Esophagus muscularis mucosa (tissue), 4 donors: ENCODE data around the gene C15orf39. TPM values are rescaled to one million over a fixed set of nuclear protein-coding genes. Genes with fewer than 3 reads are reported as not detected.
"Not testable (repeated sequence)": the region's sequence is repeated elsewhere in the genome, so short reads cannot be mapped to it uniquely, and the experiment has no call there.

Source experiments
- DNase-seq: peaks from one replicate; pipeline ENCODE4 v3.0.0-alpha.2; 2017; ENCODE audit errors: extremely low spot score
- H3K27ac ChIP-seq, 4 donors: fragments of 200-600 bp; sonication (generic); replicated peaks in 1 of 4; 1 replicate in 3 of 4; 2 replicates in 1 of 4; pipeline ENCODE4 v1.5.1; 2016 to 2019; ENCODE audit warnings: mild to moderate bottlenecking in 1 of 4
- H3K27me3 ChIP-seq, 4 donors: fragments of 200-600 bp; sonication (generic); one replicate each; pipeline versions ENCODE4 v1.5.1 to v1.6.0; 2016 to 2019
- H3K36me3 ChIP-seq, 4 donors: fragments of 200-600 bp; sonication (generic); one replicate each; pipeline ENCODE4 v1.5.1; 2016 to 2019
- H3K4me1 ChIP-seq, 4 donors: fragments of 200-600 bp; sonication (generic); one replicate each; pipeline ENCODE4 v1.5.1; 2016 to 2019
- H3K4me3 ChIP-seq, 4 donors: fragments of 200-600 bp; sonication (generic); 1 replicate in 2 of 4; 2 replicates in 2 of 4; pipeline ENCODE4 v1.5.1; 2016 to 2019; ENCODE audit warnings: mild to moderate bottlenecking in 4 of 4, moderate library complexity in 1 of 4
- H3K9me3 ChIP-seq, 4 donors: fragments of 200-600 bp; sonication (generic); 1 replicate in 3 of 4; 2 replicates in 1 of 4; pipeline ENCODE4 v1.5.1; 2016 to 2019
- EP300 ChIP-seq: sonication (generic); formaldehyde crosslinking; IDR thresholded peaks from one replicate; pipeline ENCODE4 v1.6.1; 2017; ENCODE audit warnings: antibody characterized with exemption
- POLR2A ChIP-seq: fragments of 450-650 bp; IDR thresholded peaks from one replicate; pipeline ENCODE4 v1.6.1; 2017; ENCODE audit warnings: antibody characterized with exemption, moderate library complexity, mild to moderate bottlenecking, low read depth
- POLR2AphosphoS5 ChIP-seq, 2 donors: sonication (generic); formaldehyde crosslinking; IDR thresholded peaks; one replicate each; pipeline ENCODE4 v1.6.1; 2017; ENCODE audit warnings: antibody characterized with exemption in 2 of 2
- WGBS: methylation state at CpG from one replicate; pipeline ENCODE4 v1.1.5; 2018; 5-methylcytosine and 5-hydroxymethylcytosine counted together
- intact Hi-C: fragments of 100-400 bp; cut with DNase I; formaldehyde crosslinking; loops from one replicate; pipeline ENCODE4 v1.15.1; 2023
- total RNA-seq, 4 donors: library from RNA; depleted of rRNA; stranded (reverse); fragments of >200 nt; gene quantifications; one replicate each; pipeline versions ENCODE4 v1.1.0 to v1.2.1, GENCODE V29; 2016
- TF ChIP-seq, protein P1 (sequence below), 3 experiments: fragments of 200-600 bp in 2 of 3; fragments of 450-650 bp in 1 of 3; sonication (generic) in 2 of 3; IDR thresholded peaks; one replicate each; pipeline ENCODE4 v1.5.1; 2017 to 2019; ENCODE audit warnings: antibody characterized with exemption in 3 of 3, mild to moderate bottlenecking in 2 of 3, moderate library complexity in 1 of 3

C15orf39 gene
- total RNA-seq, 4 donors from 2014 or later, result 7.5 to 17.7 (median 13.4) TPM

DNA sequence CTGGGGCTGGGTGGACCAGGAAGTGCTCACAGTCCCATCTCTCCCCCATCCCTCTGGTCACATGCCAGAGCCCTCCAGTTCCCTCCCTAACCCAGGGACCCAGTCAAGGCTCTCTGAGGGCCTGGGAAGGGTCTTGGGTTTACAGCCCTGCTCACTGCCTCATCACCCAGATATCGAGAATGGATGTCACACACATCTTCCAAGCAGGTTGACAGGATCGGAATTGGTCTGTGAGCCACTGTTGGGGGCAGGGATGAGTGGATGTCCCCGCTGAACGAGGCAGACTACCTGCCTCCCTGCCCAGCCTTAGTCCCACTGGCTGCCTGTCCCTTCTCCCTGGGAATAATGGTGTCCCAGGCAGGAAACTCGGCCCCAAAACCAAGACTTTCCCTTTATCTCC lies 36.5 kb downstream of the C15orf39 start:
- H3K27ac ChIP-seq, result no peak overlapping the region
- H3K9me3 ChIP-seq, result no peaks in the 10 kb centered on the region
- H3K4me1 ChIP-seq, result no peaks in the 10 kb centered on the region
- H3K36me3 ChIP-seq, result no peaks in the 10 kb centered on the region
- 68% methylated on average over 5 of the region's 5 CpGs for WGBS
- H3K27me3 ChIP-seq, result peaks cover 0 to 52% (median 0%) of the 10 kb centered on the region in 4 donors
- intact Hi-C loops, result loop anchor here (10.0 kb wide), 1 partner anchor 67 kb away; no protein-coding TSS in a partner anchor
- DNase-seq, result no peak
- no peak overlapping the region for H3K4me3 ChIP-seq
- TF ChIP-seq POLR2AphosphoS5 (IDR thresholded peaks at IDR 0.05) (no peak), POLR2A (no peak), EP300 (no peak)
- TF ChIP-seq, protein P1, sequence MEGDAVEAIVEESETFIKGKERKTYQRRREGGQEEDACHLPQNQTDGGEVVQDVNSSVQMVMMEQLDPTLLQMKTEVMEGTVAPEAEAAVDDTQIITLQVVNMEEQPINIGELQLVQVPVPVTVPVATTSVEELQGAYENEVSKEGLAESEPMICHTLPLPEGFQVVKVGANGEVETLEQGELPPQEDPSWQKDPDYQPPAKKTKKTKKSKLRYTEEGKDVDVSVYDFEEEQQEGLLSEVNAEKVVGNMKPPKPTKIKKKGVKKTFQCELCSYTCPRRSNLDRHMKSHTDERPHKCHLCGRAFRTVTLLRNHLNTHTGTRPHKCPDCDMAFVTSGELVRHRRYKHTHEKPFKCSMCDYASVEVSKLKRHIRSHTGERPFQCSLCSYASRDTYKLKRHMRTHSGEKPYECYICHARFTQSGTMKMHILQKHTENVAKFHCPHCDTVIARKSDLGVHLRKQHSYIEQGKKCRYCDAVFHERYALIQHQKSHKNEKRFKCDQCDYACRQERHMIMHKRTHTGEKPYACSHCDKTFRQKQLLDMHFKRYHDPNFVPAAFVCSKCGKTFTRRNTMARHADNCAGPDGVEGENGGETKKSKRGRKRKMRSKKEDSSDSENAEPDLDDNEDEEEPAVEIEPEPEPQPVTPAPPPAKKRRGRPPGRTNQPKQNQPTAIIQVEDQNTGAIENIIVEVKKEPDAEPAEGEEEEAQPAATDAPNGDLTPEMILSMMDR (IDR thresholded peaks at IDR 0.05), result no peak

DNA sequence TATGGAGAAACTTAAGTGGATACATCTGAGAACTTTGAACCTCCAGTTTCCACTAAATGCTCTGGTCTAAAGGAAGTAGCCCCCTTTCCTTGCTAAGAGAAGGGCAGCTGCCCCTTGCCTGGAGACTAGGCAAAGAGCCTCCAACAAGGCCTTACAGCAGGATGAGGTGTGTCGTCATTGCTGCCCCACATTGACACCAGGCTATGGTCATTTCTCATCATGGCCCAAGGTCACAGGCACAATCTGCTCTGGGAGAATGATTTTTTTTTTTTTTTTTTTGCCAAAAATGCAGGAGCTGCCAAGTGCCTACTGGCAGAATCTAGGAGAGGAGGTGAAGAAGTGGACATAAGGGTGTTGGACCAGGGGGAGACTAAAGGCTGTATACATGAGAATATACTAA lies 44.1 kb downstream of the C15orf39 start:
- DNase-seq, H3K4me1 ChIP-seq, intact Hi-C loops, H3K36me3 ChIP-seq, H3K4me3 ChIP-seq, H3K9me3 ChIP-seq, H3K27ac ChIP-seq: not testable (repeated sequence)
- 91% methylated on average over 1 of the region's 1 CpG for WGBS
- H3K27me3 ChIP-seq, result peaks cover 0 to 26% (median 0%) of the 10 kb centered on the region in 4 donors

DNA sequence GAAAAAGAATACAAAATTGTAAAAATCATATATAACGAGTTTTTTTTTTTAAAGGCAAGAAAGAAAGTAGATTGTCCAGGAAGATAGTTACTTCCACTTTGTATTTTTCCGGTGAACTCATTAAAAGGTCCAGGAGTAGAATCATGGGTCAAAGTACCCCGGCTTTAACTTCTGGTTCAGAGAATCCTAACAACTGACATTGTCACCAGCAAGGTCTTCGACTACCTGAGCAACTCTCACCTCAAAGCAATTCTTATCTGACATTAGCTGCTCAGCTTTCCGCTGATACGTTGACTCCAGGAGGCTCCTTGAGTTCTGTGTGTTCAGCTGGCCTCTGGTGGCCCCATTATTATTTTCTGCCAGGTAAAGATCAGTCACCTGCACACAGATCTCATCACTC lies 47.3 kb downstream of the C15orf39 start:
- WGBS, result 74% methylated on average over 6 of the region's 6 CpGs
- intact Hi-C loops, result not testable (repeated sequence)

DNA sequence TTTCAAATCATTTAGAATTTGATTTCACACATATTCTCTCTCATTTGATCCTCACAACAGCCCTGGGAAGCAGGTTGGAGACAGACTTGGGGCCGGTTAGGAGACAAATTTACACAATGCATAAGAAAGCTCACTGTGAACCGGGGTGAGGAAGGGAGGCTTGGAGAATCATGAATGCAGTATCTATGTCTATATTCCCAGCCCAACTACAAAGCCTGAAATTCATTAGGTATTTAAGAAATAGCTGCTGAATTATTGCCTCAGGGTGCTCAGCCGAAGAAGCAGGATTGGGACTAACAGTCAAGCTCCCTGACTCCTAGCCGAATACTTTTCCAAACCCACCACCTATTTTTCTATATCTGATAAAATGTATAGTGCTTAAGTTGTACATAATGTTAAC lies 48.0 kb downstream of the C15orf39 start:
- Histone ChIP-seq H3K4me3 (no peak overlapping the region), H3K9me3 (no peaks in the 10 kb centered on the region), H3K27ac (no peak overlapping the region), H3K36me3 (no peaks in the 10 kb centered on the region), H3K27me3 (peaks cover 0 to 31% (median 0%) of the 10 kb centered on the region in 4 donors), H3K4me1 (no peaks in the 10 kb centered on the region)
- no peak for DNase-seq
- WGBS, result 65% methylated on average over 4 of the region's 4 CpGs
- TF ChIP-seq, protein P1 (IDR thresholded peaks at IDR 0.05), result no peak
- intact Hi-C loops, result no loop called here

More for the DNA sequence above, 47.3 kb downstream of the C15orf39 start:
- DNase-seq, H3K9me3 ChIP-seq, H3K36me3 ChIP-seq, H3K4me3 ChIP-seq, H3K4me1 ChIP-seq, H3K27ac ChIP-seq: not testable (repeated sequence)
- peaks cover 0 to 31% (median 0%) of the 10 kb centered on the region in 4 donors for H3K27me3 ChIP-seq

DNA sequence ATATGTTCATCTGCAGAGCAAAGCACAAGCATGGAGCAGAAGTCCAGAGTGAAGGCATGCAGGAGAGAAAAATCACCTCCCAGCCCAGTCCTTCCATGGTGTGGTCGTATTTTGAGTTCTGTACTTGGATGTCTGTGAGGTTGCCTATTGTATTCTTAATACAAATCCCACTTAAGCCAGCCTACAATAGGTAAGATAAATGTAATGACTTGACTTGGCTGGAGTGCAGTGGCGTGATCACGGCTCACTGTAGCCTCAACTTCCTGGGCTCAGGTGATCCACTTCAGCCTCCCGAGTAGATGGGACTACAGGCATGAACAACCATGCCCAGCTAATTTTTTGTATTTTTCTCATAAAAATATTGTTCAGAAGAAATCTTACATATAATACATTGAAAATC lies 49.7 kb downstream of the C15orf39 start:
- WGBS, result 85% methylated on average over 4 of the region's 4 CpGs
- DNase-seq, H3K9me3 ChIP-seq, H3K27ac ChIP-seq, intact Hi-C loops, H3K4me3 ChIP-seq, H3K4me1 ChIP-seq, H3K36me3 ChIP-seq: not testable (repeated sequence)
- peaks cover 0 to 31% (median 0%) of the 10 kb centered on the region in 4 donors for H3K27me3 ChIP-seq

DNA sequence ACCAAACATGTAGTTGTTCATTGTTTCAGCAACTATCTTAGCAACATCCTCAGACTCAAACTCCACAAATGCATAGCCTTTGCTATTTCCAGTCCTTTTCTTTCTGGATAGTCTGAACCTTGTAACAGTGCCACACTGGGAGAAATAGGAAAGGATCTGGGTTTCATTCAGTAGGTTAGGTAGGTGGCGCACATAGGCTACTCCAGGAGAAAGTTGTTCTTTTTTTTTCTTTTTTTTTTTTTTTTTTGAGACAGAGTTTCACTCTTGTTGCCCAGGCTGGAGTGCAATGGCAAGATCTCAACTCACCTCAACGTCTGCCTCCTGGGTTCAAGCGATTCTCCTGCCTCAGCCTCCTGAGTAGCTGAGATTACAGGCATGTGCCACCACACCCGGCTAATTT lies 50.6 kb downstream of the C15orf39 start:
- H3K27ac ChIP-seq, H3K4me1 ChIP-seq, H3K9me3 ChIP-seq, DNase-seq, intact Hi-C loops, H3K4me3 ChIP-seq, H3K36me3 ChIP-seq: not testable (repeated sequence)
- H3K27me3 ChIP-seq, result peaks cover 0 to 30% (median 0%) of the 10 kb centered on the region in 4 donors
- WGBS, result 79% methylated on average over 4 of the region's 4 CpGs

DNA sequence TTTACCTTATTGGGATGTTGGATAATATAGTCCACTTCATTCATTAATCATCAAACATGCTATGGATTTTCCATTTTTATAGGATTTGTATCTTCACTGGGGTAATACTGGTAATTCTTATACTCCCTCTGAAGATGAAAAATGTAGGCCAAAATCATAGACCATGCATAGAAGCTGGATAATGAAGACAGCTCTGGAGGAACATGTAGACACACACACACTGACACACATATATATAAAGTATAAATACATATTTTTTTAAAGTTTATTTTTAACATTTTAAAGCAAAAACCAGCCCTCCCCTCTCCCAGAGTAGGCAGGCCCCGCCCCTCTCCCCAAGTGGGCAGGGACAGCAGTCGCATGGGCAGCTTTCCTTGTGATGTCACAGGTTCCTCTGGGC lies 56.4 kb downstream of the C15orf39 start, which contains the start of gene GOLGA6C:
TSS of gene GOLGA6C (plus strand) at position 301 of the 400 bp plus-strand sequence. CDS start 265 bp downstream, outside the sequence.
- H3K4me1 ChIP-seq, H3K4me3 ChIP-seq, H3K9me3 ChIP-seq, DNase-seq, H3K27ac ChIP-seq, H3K36me3 ChIP-seq, H3K27me3 ChIP-seq, intact Hi-C loops: not testable (repeated sequence)
- WGBS, result no CpG with 5 or more reads among the region's 2 CpGs

DNA sequence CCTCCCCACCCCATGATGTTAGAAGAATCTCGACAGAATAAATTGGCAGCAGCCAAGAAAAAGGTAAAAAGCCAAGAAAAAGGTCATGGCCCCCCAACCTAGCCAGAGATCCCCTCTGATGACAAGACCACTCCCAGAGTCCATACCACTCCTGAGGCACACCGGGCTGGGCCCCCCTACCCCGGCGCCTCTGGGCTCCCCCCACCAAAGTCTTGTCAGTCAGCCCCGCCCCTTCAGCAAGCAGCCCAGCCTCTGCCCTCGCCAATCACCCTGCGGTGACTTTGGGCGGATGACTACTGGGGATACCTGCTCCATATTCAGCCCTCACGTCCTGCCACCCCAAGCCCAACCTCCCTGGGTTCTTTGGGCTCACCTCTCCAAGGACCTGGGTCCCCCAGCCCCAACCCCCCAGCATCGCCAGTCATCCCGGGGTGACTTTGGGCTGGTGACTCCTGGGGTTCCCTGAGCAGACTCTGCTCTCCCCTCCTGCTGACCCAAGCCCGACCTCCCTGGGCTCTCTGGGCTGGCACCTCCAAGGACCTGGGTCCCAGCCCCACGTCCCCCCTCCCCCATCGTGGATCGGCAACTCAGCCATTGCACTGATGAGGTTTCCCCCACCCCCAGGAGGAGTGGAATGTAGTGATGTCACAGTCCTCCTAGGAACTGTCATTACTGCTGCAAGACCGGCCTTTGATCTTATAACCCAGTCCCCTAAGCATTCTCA lies 57.1 kb downstream of the C15orf39 start:
- H3K27me3 ChIP-seq, intact Hi-C loops, DNase-seq: not testable (repeated sequence)

DNA sequence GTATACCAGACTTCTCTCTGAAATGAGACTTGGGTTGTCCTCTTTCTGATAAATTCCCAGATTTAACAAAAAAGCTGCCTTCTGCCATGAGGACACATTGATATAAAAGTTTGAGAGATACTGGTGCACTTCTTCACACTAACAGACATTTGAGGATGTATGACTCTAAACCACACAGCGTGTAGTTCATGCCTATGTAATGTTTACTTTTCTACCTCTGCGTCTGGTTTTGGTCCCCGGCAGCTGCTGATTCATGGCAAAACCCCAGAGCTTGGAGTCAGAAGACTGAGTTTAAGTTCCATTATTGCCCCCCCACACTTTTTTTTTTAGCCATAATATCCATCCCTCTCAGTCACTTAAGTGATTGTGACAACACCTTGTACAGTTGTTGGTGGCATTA lies 58.2 kb downstream of the C15orf39 start:
- H3K4me3 ChIP-seq, H3K4me1 ChIP-seq, H3K36me3 ChIP-seq, DNase-seq, intact Hi-C loops, H3K27ac ChIP-seq, H3K9me3 ChIP-seq, H3K27me3 ChIP-seq: not testable (repeated sequence)
- WGBS, result no CpG with 5 or more reads among the region's 3 CpGs

More for the DNA sequence above, 57.1 kb downstream of the C15orf39 start:
- H3K27ac ChIP-seq, H3K36me3 ChIP-seq, H3K4me1 ChIP-seq, H3K9me3 ChIP-seq, H3K4me3 ChIP-seq: not testable (repeated sequence)
- no CpG with 5 or more reads among the region's 16 CpGs for WGBS
